Activated T-helper 17 cell treated with anti-CD3 and anti-CD28 coated beads, Interleukin-2, amount 50 U/mL, for 72 hours (primary cell): ENCODE data around the gene STAT3. TPM values are rescaled to one million over a fixed set of nuclear protein-coding genes. Genes with fewer than 3 reads are reported as not detected.
A peak's percentile ranks its signal among the peaks of the same experiment; 100 is the strongest.
"Not testable (repeated sequence)": the region's sequence is repeated elsewhere in the genome, so short reads cannot be mapped to it uniquely, and the experiment has no call there.

Source experiments
- ATAC-seq: fragments of 150-1000 bp; cut with Tn5 transposase; replicated peaks from 2 replicates; pipeline ENCODE4 v1.10.0; 2021; ENCODE audit warnings: mild to moderate bottlenecking, moderate library complexity
- H3K27ac Mint-ChIP-seq: one replicate; pipeline ENCODE4 v1.8.0; 2022; ENCODE audit warnings: mixed read lengths
- H3K27me3 Mint-ChIP-seq: one replicate; pipeline ENCODE4 v1.8.0; 2022; ENCODE audit warnings: mixed read lengths
- H3K36me3 Mint-ChIP-seq: one replicate; pipeline ENCODE4 v1.8.0; 2022; ENCODE audit warnings: low read depth, mild to moderate bottlenecking, mixed read lengths
- H3K4me1 Mint-ChIP-seq: one replicate; pipeline ENCODE4 v1.8.0; 2022; ENCODE audit warnings: mixed read lengths
- H3K4me3 Mint-ChIP-seq: one replicate; pipeline ENCODE4 v1.8.0; 2022; ENCODE audit warnings: mild to moderate bottlenecking, mixed read lengths
- H3K9me3 Mint-ChIP-seq: one replicate; pipeline ENCODE4 v1.8.0; 2022; ENCODE audit warnings: mixed read lengths
- total RNA-seq, 2 donors: library from RNA; stranded (reverse); gene quantifications; one replicate each; pipeline ENCODE4 v1.2.3, GENCODE V29; 2022

Gene STAT3
- total RNA-seq, 2 donors from 2014 or later, result 179 to 429 TPM

DNA sequence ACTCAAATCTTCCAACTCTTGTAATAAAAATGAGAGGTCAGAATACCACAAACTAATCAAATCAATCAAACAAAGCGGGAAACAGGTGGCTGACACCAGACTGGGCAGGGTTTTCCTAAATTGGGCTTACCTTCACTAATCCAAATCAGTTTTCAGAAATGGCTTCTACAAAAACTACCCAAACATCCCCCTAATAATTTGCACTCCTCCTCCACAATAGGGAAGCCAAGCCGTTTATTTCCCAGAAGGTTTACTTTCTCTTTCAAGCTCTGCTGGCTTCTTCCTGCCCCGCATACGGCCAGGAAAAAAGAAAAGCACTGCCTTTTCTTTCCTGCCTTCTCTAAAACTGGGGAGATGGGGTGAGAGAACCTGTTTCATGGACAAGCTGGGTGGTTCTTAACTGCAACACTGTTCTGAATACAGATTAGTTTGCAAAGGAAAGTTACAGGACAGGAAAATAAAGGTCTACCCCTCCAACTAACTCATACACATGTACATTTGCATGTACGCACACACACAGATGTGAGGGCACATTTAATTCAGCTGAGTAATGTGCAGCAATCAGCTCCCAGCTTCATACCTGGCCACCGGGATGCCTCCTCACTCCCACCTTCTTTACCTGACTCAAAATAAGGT lies 9.2 kb downstream of the STAT3 start:
- H3K27me3 Mint-ChIP-seq, result no peaks in the 10 kb centered on the region
- no peaks in the 10 kb centered on the region for H3K9me3 Mint-ChIP-seq
- H3K4me1 Mint-ChIP-seq, result peaks cover 52% of the 10 kb centered on the region
- H3K27ac Mint-ChIP-seq, result peak overlapping the region; percentile 86
- H3K36me3 Mint-ChIP-seq, result peaks cover 92% of the 10 kb centered on the region
- peak overlapping the region; percentile 84 for H3K4me3 Mint-ChIP-seq
- peak; percentile 75 for ATAC-seq

DNA sequence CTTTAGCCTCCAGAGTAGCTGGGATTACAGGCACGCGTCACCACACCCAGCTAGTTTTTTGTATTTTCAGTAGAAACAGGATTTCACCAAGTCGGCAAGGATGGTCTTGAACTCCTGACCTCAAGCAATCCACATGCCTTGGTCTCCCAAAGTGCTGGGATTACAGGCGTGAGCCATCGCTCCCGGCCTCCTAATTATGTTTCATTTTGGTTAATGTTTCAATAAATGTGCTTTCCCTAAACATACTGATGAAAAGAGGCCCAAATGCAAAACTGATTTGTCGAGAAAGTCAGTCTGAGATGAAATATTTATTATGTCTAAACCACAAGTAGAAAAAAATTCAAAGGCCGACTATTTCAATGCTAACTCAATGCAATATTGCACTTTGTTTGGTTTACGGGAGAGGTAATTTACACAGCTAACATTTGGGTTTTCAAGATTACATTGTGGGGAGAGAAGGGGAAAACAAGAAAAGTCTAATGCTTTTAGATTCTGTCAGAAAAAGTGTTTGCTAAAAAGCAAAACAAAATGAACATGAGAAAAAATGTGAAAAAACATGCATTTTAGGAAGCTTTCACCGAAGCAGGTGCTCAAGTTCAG lies 9.8 kb downstream of the STAT3 start:
- Mint-ChIP-seq H3K4me3 (peak overlapping the region; percentile 84), H3K9me3 (no peaks in the 10 kb centered on the region), H3K27ac (peak overlapping the region; percentile 86), H3K27me3 (no peaks in the 10 kb centered on the region), H3K36me3 (peaks cover 92% of the 10 kb centered on the region), H3K4me1 (peaks cover 49% of the 10 kb centered on the region)
- ATAC-seq, result peak; percentile 55

DNA sequence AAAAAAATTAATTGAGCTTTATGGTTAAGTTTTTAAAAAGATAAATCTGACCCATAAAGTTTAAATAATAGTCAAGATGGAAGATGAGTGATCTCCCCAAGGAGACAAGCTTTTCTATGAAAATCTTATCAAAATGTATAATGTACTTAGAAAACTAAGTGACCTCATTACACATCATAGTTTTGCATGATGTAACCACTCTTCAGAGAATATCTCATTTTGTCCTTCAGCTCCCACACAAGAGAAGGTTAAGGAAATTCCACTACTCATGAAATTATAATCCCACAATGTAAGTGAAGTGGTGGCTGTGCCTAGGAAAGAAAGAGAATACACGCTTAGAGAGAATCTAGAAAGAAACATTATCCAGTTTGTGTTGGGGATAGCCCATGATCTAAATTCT lies 14.3 kb downstream of the STAT3 start:
- Mint-ChIP-seq H3K4me1 (peaks cover 36% of the 10 kb centered on the region), H3K36me3 (peaks cover 87% of the 10 kb centered on the region)

DNA sequence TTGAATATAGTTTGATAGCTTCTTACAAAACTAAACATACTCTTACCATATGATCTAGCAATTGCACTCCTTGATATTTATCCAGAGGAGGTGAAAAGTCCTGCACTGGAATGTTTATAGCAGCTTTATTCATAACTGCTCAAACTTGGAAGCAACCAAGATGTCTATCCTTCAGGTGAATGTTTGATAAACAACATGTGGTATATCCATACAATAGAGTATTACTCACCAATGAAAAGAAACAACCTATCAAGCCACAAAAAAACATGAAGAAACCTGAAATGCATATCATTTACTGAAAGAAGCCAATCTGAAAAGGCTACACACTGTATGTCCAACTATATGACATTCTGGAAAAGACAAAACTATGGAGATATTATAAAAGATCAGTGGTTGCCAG lies 16.1 kb downstream of the STAT3 start:
- Mint-ChIP-seq H3K27me3 (no peaks in the 10 kb centered on the region), H3K9me3 (no peaks in the 10 kb centered on the region), H3K4me1 (peaks cover 33% of the 10 kb centered on the region), H3K36me3 (peaks cover 86% of the 10 kb centered on the region), H3K4me3 (peak overlapping the region; percentile 10), H3K27ac (no peak overlapping the region)
- ATAC-seq, result no peak

More for the DNA sequence above, 14.3 kb downstream of the STAT3 start:
- H3K9me3 Mint-ChIP-seq, result no peaks in the 10 kb centered on the region
- H3K27me3 Mint-ChIP-seq, result no peaks in the 10 kb centered on the region
- H3K27ac Mint-ChIP-seq, result no peak overlapping the region
- peak overlapping the region; percentile 46 for H3K4me3 Mint-ChIP-seq
- peak; percentile 47 for ATAC-seq

DNA sequence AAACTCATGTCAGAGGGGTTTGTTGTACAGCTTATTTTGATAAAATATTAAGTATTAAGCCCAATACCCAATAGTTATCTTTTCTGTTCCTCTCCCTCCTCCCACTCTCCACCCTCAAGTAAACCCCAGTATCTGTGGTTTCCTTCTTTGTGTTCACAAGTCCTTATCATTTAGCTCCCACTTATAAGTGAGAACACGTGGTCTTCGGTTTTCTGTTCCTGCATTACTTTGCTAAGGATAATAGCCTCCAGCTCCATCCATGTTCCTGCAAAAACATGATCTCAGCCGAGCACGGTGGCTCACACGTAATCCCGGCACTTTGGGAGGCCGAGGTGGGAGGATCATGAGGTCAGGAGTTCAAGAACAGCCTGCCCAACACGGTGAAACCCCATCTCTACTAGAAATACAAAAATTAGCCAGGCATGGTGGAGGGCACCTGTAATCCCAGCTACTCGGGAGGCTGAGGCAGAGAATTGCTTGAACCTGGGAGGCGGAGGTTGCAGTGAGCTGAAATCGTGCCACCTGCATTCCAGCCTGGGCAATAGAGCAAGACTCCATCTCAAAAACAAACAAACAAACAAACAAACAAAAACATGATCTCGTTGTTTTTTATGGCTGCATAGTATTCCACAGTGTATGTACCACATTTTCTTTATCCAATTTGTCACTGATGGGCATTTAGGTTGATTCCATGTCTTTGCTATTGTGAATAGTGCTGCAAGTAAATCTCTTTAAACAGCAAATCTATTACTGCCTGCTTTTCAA lies 19.3 kb downstream of the STAT3 start:
- peaks cover 94% of the 10 kb centered on the region for H3K36me3 Mint-ChIP-seq
- H3K4me3 Mint-ChIP-seq, ATAC-seq: not testable (repeated sequence)

DNA sequence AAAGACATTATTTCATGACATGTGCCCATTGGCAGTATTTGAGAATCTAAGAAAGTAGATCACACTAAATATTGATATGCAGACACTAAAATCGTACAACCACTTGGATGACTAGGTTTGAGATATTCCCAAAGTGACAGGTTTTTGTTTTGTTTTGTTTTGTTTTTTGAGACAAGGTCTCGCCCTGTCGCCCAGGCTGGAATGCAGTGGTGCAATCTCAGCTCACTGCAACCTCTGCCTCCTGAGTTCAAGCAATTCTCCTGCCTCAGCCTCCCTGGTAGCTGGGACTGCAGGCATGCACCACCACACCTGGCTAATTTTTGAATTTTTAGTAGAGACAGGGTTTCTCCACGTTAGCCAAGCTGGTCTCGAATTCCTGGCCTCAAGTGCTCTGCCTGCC lies 19.9 kb downstream of the STAT3 start:
- H3K9me3 Mint-ChIP-seq, H3K27me3 Mint-ChIP-seq, H3K4me3 Mint-ChIP-seq, ATAC-seq, H3K27ac Mint-ChIP-seq: not testable (repeated sequence)
- H3K4me1 Mint-ChIP-seq, result peaks cover 53% of the 10 kb centered on the region
- peaks cover 94% of the 10 kb centered on the region for H3K36me3 Mint-ChIP-seq

More for the DNA sequence above, 19.3 kb downstream of the STAT3 start:
- not testable (repeated sequence) for H3K27ac Mint-ChIP-seq, H3K9me3 Mint-ChIP-seq, H3K27me3 Mint-ChIP-seq
- peaks cover 47% of the 10 kb centered on the region for H3K4me1 Mint-ChIP-seq

DNA sequence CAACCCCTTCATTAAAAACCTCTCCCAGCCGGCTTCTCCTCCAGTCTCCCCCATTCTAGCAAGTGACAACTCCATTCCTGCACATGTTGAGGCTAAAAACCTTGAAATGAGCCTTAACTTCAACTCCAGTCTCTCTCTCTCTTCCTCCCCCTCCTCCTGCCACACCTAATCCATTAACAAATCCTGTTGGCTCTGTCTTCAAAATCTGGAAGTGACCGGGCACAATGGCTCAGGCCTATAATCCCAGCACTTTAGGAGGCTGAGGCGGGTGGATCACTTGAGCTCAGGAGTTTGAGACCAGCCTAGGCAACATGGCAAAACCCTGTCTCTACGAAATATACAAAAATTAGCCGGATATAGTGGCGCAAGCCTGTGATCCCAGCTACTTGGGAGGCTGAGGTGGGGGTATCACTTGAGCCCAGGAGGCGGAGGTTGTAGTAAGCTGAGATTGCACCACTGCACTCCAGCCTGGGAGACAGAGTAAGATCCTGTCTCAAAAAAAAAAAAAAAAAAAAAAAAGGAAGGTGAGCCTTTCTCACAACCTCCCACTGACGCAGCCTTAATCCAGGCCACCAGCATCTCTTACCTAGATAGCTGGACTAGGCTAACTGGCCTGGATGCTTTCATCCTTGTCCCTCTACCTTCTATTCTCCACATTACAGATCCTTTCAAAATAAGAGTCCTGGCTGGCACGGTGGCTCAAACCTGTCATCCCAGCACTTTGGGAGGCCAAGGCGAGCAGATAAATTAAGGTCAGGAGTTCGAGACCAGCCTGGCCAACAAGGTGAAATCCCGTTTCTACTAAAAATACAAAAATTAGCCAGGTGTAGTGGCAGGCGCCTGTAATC lies 21.8 kb downstream of the STAT3 start:
- not testable (repeated sequence) for H3K9me3 Mint-ChIP-seq, H3K27me3 Mint-ChIP-seq, ATAC-seq
- H3K4me3 Mint-ChIP-seq, result peak overlapping the region; percentile 42
- H3K4me1 Mint-ChIP-seq, result peaks cover 66% of the 10 kb centered on the region
- peaks cover 98% of the 10 kb centered on the region for H3K36me3 Mint-ChIP-seq
- H3K27ac Mint-ChIP-seq, result peak overlapping the region; percentile 5

DNA sequence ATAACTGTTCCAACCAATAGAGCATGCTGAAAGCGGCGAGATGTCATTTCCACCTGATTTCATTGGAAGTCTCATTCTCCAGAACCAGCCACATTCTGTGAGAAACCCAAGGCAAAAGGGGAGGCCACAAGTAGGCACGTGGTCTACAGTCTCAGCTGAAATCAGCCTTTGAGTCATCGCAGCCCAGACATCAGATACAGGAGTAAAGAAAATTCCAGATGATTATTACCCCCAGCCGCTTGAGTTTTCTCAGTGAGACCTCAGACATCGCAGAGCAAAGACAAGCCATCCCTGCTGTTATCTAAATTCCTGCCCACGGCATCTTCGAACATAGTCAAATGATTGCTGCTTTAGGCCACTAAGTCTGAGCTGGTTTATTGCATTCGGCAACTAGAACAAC lies 23.1 kb downstream of the STAT3 start:
- ATAC-seq, result peak; percentile 58
- H3K4me1 Mint-ChIP-seq, result peaks cover 61% of the 10 kb centered on the region
- no peaks in the 10 kb centered on the region for H3K27me3 Mint-ChIP-seq
- H3K36me3 Mint-ChIP-seq, result peaks cover 93% of the 10 kb centered on the region
- peak overlapping the region; percentile 72 for H3K4me3 Mint-ChIP-seq
- no peaks in the 10 kb centered on the region for H3K9me3 Mint-ChIP-seq
- H3K27ac Mint-ChIP-seq, result peak overlapping the region; percentile 86

DNA sequence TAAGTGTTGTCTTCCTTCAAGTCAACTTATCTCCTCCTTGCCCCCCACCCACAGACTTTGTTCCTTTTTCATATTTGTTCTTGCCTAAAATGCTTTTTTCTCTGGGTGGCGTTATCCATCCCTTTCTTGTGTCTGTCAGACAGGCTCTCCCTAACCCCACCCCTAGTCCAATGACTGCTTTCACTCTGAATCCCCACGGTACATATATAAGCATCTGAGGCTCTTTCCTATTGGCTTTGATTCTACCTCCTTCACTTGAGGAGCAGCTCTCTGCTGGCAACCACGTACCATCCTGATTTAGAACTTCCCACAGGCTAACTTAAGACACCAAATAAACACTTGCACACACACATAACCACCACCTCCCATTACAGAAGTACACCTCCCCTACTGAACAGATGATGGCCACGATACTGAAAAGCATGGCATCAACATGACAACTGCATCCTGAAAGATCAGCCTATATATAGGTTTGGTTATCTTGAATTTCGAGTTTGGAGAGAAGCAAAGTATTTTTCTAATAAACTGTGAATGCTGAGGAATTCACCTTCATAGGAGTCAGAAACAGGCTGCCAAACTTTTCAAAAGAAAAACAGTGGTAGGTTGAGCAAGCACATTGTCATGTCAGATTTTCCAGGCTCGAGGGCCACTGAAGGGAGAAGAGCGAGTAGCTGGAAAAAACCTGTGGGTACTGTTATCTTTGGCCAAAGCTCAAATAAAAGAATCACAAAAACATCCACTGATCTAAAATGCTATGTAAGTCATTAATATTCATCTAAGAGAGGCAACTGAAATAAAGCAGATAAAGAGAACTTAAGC lies 24.3 kb downstream of the STAT3 start:
- H3K27me3 Mint-ChIP-seq, result no peaks in the 10 kb centered on the region
- ATAC-seq, result peak; percentile 32
- H3K27ac Mint-ChIP-seq, result peak overlapping the region; percentile 86
- no peaks in the 10 kb centered on the region for H3K9me3 Mint-ChIP-seq
- peaks cover 92% of the 10 kb centered on the region for H3K36me3 Mint-ChIP-seq
- H3K4me3 Mint-ChIP-seq, result peak overlapping the region; percentile 72
- peaks cover 61% of the 10 kb centered on the region for H3K4me1 Mint-ChIP-seq

DNA sequence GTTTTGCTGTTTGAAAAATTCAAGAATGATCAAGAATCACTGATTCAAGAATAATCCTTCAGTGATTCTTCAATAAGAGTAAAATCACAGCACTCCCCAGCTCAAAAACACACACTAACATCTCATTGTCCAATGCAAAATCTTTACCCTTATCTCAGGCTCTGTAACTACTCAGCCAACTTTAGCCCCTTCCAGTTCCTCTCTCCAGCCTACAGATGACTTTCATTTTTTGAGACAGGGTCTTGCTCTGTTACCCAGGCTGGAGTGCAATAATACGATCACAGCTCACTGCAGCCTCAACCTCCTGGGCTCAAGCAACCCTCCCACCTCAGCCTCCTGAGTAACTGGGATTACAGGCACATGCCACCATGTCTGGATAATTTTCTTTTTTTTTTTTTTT lies 25.0 kb downstream of the STAT3 start:
- no peak for ATAC-seq
- Mint-ChIP-seq H3K27ac (peak overlapping the region; percentile 86), H3K9me3 (no peaks in the 10 kb centered on the region), H3K4me3 (peak overlapping the region; percentile 72), H3K4me1 (peaks cover 61% of the 10 kb centered on the region), H3K27me3 (no peaks in the 10 kb centered on the region), H3K36me3 (peaks cover 93% of the 10 kb centered on the region)

DNA sequence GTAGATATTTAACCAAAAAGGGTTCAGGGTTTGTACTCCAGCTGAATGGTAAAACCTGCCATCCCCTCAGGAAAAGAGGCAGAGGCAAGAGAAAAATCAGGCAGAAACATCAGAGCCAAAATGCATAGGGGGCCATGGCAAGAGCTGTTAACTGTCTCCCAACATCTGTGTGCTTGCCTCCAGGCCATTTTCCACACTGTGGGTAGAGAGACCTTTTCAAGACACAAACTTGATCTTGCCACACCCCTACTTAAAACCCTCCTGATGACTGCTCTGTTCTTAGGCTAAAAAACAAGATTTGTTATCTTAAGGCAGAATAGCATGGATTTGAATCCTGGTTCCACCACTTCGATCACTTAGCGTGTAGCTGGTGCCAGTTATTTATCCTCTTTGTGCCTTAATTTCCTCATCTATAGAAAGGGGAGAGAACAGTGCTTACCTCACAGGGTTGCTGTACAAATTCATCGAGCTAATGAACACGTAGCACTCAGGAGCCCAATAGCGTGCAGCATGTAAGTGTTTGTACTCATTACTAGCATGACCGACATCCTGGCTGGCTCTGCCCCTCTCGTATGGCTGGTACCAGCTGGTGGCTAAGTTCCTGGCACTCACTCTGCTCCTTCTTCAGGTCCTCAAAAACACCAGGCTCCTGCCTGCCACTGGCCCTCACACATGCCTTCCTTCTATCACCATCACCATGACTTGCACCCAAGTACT lies 25.8 kb downstream of the STAT3 start:
- Mint-ChIP-seq H3K4me1 (peaks cover 56% of the 10 kb centered on the region), H3K27ac (peak overlapping the region; percentile 86), H3K27me3 (no peaks in the 10 kb centered on the region), H3K9me3 (no peaks in the 10 kb centered on the region), H3K36me3 (peaks cover 91% of the 10 kb centered on the region), H3K4me3 (peak overlapping the region; percentile 72)
- peak; percentile 3 for ATAC-seq

DNA sequence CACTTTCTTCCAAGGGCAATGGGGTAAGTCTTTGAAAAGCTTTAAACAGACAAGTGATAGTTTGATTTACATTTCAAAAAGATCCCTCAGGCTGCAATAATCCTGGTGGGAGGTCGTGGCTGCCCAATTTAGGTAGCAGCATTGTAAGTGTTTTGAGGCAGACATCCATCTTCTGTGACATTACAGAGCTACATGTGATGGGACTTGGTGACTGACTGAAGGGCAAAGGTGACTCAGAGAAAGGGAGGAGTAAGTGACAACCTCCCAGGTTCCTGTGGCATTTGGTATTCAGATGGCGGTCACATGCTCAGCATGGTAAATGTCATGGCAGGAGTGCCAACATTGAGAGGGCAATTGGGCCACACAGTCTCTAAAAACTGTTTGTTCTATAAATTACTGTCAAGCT lies 26.5 kb downstream of the STAT3 start:
- Mint-ChIP-seq H3K4me1 (peaks cover 53% of the 10 kb centered on the region), H3K4me3 (peak overlapping the region; percentile 72), H3K9me3 (no peaks in the 10 kb centered on the region), H3K27me3 (no peaks in the 10 kb centered on the region), H3K36me3 (peaks cover 91% of the 10 kb centered on the region), H3K27ac (peak overlapping the region; percentile 86)
- ATAC-seq, result peak; percentile 95

DNA sequence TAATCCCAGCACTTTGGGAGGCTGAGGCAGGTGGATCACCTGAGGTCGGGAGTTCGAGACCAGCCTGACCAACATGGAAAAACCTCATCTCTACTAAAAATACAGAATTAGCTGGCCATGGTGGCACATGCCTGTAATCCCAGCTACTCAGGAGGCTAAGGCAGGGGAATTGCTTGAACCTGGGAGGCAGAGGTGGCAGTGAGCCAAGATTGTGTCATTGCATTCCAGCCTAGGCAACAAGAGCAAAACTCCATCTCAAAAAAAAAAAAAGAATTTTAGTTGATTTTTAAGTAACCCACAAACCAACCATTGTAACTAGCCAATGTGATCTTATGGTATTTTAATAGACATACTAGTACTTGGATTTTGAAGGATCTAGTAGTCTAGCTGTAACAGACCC lies 27.9 kb downstream of the STAT3 start:
- not testable (repeated sequence) for ATAC-seq, H3K9me3 Mint-ChIP-seq, H3K4me3 Mint-ChIP-seq, H3K27ac Mint-ChIP-seq, H3K27me3 Mint-ChIP-seq
- H3K4me1 Mint-ChIP-seq, result peaks cover 48% of the 10 kb centered on the region
- H3K36me3 Mint-ChIP-seq, result peaks cover 85% of the 10 kb centered on the region
